Tibial nerve (tissue), 4 donors: Measurements from ENCODE around the gene AGTRAP. TPM values are rescaled to one million over a fixed set of nuclear protein-coding genes. Genes with fewer than 3 reads are reported as not detected.

ENCODE experiments used
- DNase-seq, 2 donors: peaks; one replicate each; pipeline ENCODE4 v3.0.0-alpha.2; 2019; ENCODE audit warnings: low spot score in 2 of 2
- H3K27ac ChIP-seq, 4 donors: fragments of 200-600 bp; sonication (generic) in 3 of 4; one replicate each; pipeline ENCODE4 v1.5.1; 2017 to 2019; ENCODE audit warnings: mild to moderate bottlenecking in 1 of 4
- H3K27me3 ChIP-seq, 2 donors: fragments of 200-600 bp; sonication (generic) in 1 of 2; one replicate each; pipeline versions ENCODE4 v1.5.1 to v1.6.0; 2017 to 2019
- H3K36me3 ChIP-seq, 3 donors: fragments of 200-600 bp; sonication (generic); one replicate each; pipeline ENCODE4 v1.5.1; 2018 to 2019
- H3K4me1 ChIP-seq, 4 donors: fragments of 200-600 bp; sonication (generic) in 3 of 4; one replicate each; pipeline ENCODE4 v1.5.1; 2017 to 2019
- H3K4me3 ChIP-seq, 4 donors: fragments of 200-600 bp; sonication (generic) in 3 of 4; one replicate each; pipeline ENCODE4 v1.5.1; 2017 to 2019; ENCODE audit warnings: mild to moderate bottlenecking in 1 of 4, moderate library complexity in 1 of 4
- H3K9me3 ChIP-seq, 4 donors: fragments of 200-600 bp; sonication (generic) in 3 of 4; one replicate each; pipeline ENCODE4 v1.5.1; 2017 to 2019
- CTCF ChIP-seq, 5 experiments: fragments of 200-600 bp in 3 of 5; fragments of 450-650 bp in 2 of 5; sonication (generic) in 3 of 5; IDR thresholded peaks; one replicate each; pipeline ENCODE4 v1.5.1; 2016 to 2019; ENCODE audit warnings: antibody characterized with exemption in 5 of 5, mild to moderate bottlenecking in 3 of 5, moderate library complexity in 2 of 5
- EP300 ChIP-seq, 2 donors: sonication (generic); formaldehyde crosslinking; IDR thresholded peaks; one replicate each; pipeline ENCODE4 v1.6.1; 2017; ENCODE audit warnings: antibody characterized with exemption in 2 of 2, mild to moderate bottlenecking in 1 of 2
- POLR2A ChIP-seq, 2 donors: fragments of 450-650 bp; IDR thresholded peaks; one replicate each; pipeline ENCODE4 v1.6.1; 2017; ENCODE audit warnings: antibody characterized with exemption in 2 of 2, mild to moderate bottlenecking in 2 of 2, moderate library complexity in 2 of 2
- WGBS, 2 donors: methylation state at CpG; one replicate each; pipeline ENCODE4 v1.1.5; 2018; 5-methylcytosine and 5-hydroxymethylcytosine counted together
- total RNA-seq, 4 donors: library from RNA; depleted of rRNA; stranded (reverse); fragments of >200 nt; gene quantifications; one replicate each; pipeline ENCODE4 v1.1.0, GENCODE V29; 2016

Gene AGTRAP
- total RNA-seq, 4 donors from 2014 or later: 35.6 to 118 (median 76.0) TPM

- Histone ChIP-seq H3K4me1 (peaks cover 0 to 13% (median 0%) of the 10 kb centered on the region in 4 donors), H3K4me3 (no peak overlapping the region), H3K9me3 (no peaks in the 10 kb centered on the region), H3K36me3 (no peaks in the 10 kb centered on the region), H3K27ac (no peak overlapping the region), H3K27me3 (no peaks in the 10 kb centered on the region)
- WGBS, 2 donors: 73 to 76% methylated on average over 4 of the region's 4 CpGs
- TF ChIP-seq CTCF (IDR thresholded peaks at IDR 0.05) (no peak), POLR2A (IDR thresholded peaks at IDR 0.05) (no peak)
- DNase-seq: no peak
Measured at GRCh38 chr1:11720525-11720924, 15.4 kb upstream of the AGTRAP start.

GRCh38 chr1:11721311-11721710, 14.6 kb upstream of the AGTRAP start:
- 68 to 70% methylated on average over 4 of the region's 4 CpGs for WGBS, 2 donors
- Histone ChIP-seq H3K27me3 (no peaks in the 10 kb centered on the region), H3K27ac (no peak overlapping the region), H3K4me1 (peaks cover 0 to 13% (median 0%) of the 10 kb centered on the region in 4 donors), H3K9me3 (no peaks in the 10 kb centered on the region), H3K4me3 (no peak overlapping the region), H3K36me3 (no peaks in the 10 kb centered on the region)
- TF ChIP-seq POLR2A (IDR thresholded peaks at IDR 0.05) (no peak), EP300 (IDR thresholded peaks at IDR 0.05) (no peak), CTCF (IDR thresholded peaks at IDR 0.05) (no peak)
- DNase-seq: no peak

- H3K27ac ChIP-seq: no peak overlapping the region
- H3K27me3 ChIP-seq: no peaks in the 10 kb centered on the region
- no peak for DNase-seq
- peaks cover 0 to 13% (median 0%) of the 10 kb centered on the region in 4 donors for H3K4me1 ChIP-seq
- H3K9me3 ChIP-seq: no peaks in the 10 kb centered on the region
- WGBS, 2 donors: 24 to 44% methylated on average over 2 of the region's 2 CpGs
- no peaks in the 10 kb centered on the region for H3K36me3 ChIP-seq
- TF ChIP-seq CTCF (IDR thresholded peaks at IDR 0.05): no peak
- no peak for TF ChIP-seq POLR2A (IDR thresholded peaks at IDR 0.05)
- TF ChIP-seq EP300 (IDR thresholded peaks at IDR 0.05): no peak
- no peak overlapping the region for H3K4me3 ChIP-seq
Measured at GRCh38 chr1:11722538-11722937, 13.4 kb upstream of the AGTRAP start.

GRCh38 chr1:11725616-11726015, 10.3 kb upstream of the AGTRAP start:
- H3K27ac ChIP-seq: no peak overlapping the region
- no peaks in the 10 kb centered on the region for H3K36me3 ChIP-seq
- no peak overlapping the region for H3K4me3 ChIP-seq
- peaks cover 0 to 16% (median 8%) of the 10 kb centered on the region in 4 donors for H3K4me1 ChIP-seq
- TF ChIP-seq EP300 (IDR thresholded peaks at IDR 0.05) (no peak), CTCF (IDR thresholded peaks at IDR 0.05) (no peak), POLR2A (IDR thresholded peaks at IDR 0.05) (no peak)
- DNase-seq: no peak
- H3K9me3 ChIP-seq: no peaks in the 10 kb centered on the region
- WGBS, 2 donors: 68 to 76% methylated on average over 5 of the region's 5 CpGs
- H3K27me3 ChIP-seq: no peaks in the 10 kb centered on the region

GRCh38 chr1:11727119-11727518, 8.8 kb upstream of the AGTRAP start:
- H3K36me3 ChIP-seq: no peaks in the 10 kb centered on the region
- WGBS, 2 donors: 85 to 89% methylated on average over 4 of the region's 4 CpGs
- H3K4me1 ChIP-seq: peaks cover 0 to 31% (median 16%) of the 10 kb centered on the region in 4 donors
- H3K27ac ChIP-seq: no peak overlapping the region
- H3K9me3 ChIP-seq: no peaks in the 10 kb centered on the region
- DNase-seq: no peak
- H3K27me3 ChIP-seq: no peaks in the 10 kb centered on the region
- H3K4me3 ChIP-seq: no peak overlapping the region
- no peak for TF ChIP-seq CTCF (IDR thresholded peaks at IDR 0.05)
- TF ChIP-seq POLR2A (IDR thresholded peaks at IDR 0.05): no peak
- no peak for TF ChIP-seq EP300 (IDR thresholded peaks at IDR 0.05)
